ENCODE results near the gene PLA2G1B.
"Not testable (repeated sequence)": the region's sequence is repeated elsewhere in the genome, so short reads cannot be mapped to it uniquely, and the experiment has no call there.

PLA2G1B gene

DNA sequence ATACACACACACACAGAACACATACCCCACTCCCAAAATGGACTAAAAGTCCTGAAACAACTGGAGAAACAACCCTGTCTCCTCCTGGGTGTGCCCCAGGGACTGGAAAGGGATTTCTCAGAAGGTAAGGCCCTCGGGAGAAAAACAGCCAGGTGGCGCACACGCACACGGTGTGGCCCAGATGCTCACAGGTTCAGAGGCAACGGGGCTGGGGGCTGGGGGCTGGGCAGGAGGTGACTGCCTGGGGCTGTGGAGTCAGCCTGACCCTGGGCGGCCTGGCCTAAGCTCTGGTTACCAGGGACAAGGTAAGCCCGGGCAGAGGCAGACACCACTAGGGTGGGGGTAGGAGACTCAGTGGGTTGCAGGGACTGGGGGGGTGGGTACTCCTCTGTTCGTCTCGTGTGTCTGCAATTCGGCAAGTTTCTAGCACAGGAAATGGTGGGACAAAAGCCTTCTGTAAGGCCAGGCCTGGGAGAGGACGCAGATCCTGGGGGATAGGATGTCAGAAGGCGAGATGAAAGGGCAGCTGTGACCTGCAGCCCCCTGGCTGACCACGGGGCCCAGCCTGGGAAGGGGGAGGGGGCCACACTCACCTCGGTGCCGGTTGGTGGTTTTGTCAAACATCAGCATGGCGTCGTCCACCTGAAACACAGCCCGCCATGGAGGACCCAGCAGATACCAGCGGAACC, 31.0 kb upstream of the PLA2G1B start:
- DNase-seq, result no peak

GRCh38 chr12:120357104-120357503, 29.5 kb upstream of the PLA2G1B start:
- no peak for DNase-seq

- peak; percentile 36 to 66 (median 57) for DNase-seq
These were observed 29.0 kb upstream of the PLA2G1B start for GRCh38 chr12:120356567-120357030.

DNA sequence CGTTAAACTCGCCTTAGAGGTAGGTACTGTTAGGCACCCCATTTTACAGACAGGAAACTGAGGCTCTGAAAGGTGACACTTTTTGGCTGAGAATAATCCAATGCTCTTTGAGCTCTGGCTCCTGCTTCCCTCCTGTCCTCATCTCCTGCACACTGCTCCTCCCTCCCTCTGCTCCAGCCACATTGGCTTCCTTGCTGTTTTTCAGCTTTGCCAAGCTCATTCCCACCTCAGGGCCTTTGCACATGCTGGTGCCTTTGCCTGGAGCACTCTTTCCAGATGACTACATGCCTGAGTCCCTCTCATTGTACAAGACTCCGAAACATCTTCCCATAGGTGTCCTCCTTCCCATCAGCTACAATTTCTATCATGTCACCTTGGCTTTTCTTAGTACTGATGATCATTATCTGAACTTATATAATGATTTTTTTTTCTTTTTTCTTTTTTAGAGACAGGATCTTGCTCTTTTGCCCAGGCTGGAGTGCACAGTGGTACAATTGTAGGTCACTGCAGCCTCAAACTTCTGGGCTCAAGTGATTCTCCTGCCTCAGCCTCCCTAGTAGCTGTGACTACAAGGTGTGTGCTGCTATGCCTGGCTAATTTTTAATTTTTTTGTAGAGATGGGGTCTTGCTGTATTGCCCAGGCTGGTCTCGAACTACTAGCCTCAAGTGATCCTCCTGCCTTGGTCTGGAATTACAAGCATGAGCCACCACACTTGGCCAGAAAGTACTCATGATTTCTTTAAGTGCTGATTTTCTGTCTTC, 26.2 kb upstream of the PLA2G1B start:
- no peak for DNase-seq

DNA sequence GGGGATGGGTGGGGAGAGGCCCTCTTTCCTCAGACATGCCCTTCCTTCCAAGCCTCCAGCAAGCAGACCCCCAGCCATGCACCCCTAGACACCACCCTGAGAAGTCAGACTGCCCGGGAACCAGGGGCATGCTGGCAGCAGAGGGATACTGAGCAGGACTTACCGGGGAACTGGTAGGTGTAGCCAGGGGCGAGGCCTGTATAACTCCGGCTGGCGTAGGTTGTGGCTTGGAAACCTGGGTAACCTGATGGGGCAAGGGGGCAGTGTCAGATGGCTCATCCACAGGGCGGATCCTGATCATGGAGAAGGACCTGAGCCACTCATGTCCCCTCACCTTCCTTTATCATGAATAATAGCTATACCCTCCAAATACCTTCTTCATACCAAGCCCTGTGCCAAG, 25.6 kb upstream of the PLA2G1B start:
- DNase-seq, result no peak

DNA sequence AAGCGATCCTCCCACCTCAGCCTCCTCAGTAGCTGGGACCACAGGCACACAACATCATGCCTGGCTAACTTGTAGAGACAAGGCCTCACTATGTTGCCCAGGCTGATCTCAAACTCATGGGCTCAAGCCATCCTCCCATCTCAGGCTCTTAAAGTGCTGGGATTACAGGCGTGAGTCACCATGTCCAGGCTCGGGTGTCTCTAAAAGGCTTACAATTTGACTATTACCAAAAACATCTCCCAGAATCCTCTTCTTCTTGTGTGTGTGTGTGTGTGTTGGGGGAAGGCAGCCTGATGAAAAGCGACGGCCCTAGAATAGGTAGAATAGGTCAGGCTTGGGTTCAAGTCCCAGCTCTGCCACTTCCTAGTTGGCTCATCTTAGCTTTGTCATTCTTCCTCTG, 24.5 kb upstream of the PLA2G1B start:
- no peak for DNase-seq

DNA sequence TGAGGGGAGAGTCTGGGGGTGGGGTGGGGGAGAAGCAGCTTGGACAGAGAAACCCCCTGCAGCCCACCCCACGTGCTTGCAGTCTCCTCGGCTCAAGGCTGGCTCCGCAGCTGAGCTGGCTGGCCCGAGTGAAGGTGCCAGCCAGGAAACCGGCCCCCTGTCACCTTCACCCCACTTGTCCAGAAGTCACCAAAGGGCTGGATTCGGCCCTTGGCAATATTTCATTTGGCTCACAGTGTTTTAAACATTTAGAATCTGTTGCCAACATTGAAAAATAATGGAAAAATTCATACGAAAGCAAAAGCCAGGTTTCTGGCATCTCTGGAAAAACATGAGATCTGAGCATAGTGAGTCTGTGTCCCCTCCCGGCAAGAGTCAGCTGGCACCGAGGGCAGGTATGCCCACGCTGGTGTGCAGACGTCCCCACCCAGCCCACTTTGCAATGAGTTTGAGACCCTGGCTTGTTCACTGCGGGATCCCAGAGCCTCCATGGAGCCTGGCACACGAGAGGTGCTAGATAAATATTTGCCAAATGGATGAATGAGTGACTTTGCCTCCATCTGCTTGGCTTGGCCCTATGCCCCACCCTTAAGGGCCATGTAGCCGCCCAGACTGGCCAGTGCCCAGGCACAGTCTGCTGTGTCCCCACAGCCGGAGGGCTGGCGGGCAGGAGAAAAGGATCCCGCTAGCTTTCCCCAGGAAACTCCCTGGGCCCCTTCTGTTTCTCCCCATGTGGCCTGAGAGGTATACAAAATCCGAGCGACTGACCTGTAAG, 23.2 kb upstream of the PLA2G1B start:
- DNase-seq, result no peak

- no peak for DNase-seq
These were observed 20.2 kb upstream of the PLA2G1B start for GRCh38 chr12:120347766-120348165.

DNA sequence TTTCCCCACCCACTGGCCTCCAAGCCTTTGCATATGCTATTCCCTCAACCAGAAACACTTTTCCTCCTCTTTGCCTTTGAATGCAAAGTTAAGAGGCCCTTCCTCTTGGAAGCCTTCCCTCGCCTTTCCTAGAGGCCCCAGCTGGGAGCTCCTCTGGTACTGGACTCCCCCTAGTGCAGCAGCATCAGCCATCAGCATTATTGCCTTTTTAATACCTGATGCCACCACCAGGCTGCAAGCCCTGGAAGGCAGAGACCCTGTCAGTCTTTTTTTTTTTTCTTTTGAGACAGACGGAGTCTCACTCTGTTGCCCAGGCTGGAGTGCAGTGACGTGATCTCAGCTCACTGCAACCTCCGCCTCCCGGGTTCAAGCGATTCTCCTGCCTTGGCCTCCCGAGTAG, 19.1 kb upstream of the PLA2G1B start:
- no peak for DNase-seq

- DNase-seq, result no peak
These were observed 18.5 kb upstream of the PLA2G1B start for GRCh38 chr12:120346031-120346430.

GRCh38 chr12:120343692-120344091, 16.1 kb upstream of the PLA2G1B start:
- no peak for DNase-seq

DNA sequence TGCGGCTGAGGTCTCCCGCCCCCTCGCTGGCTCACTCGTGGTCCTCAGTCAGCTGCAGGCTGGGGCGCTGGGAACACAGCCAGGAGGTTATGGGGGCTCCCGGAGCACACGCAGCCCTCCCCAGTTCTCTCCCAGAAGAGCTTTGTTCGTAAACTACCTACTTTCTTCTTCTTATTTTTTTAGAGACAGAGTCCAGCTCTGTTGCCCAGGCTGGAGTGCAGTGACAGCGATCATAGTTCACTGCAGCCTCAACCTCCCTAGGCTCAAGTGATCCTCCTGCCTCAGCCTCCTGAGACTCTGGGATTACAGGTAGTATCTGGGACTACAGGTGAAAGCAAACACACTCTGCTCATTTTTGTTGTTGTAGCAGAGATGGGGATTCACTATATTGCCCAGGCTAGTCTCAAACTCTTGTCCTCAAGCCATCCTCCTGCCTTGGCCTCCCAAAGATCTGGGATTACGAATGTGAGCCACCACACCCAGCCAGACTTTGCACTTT, 15.5 kb upstream of the PLA2G1B start:
- no peak for DNase-seq

- no peak for DNase-seq
These were observed 14.8 kb upstream of the PLA2G1B start for GRCh38 chr12:120342175-120343038.

- DNase-seq, result no peak
These were observed 11.7 kb upstream of the PLA2G1B start for GRCh38 chr12:120339256-120339655.

- DNase-seq, result no peak
These were observed 10.2 kb upstream of the PLA2G1B start for GRCh38 chr12:120337730-120338129.

DNA sequence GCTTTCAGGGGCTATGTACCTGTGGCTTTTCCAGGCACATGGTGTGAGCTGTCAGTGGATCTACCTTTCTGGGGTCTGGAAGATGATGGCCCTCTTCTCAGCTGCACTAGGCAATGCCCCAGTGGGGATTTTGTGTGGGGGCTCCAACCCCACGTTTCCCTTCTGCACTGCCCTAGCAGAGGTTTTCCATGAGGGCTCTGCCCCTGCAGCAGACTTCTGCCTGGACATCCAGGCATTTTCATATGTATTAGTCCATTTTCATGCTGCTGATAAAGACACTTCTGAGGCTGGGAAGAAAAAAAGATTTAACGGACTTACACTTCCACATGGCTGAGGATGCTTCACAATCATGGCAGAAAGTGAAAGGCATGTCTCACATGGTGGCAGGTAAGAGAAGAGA, 8.8 kb upstream of the PLA2G1B start:
- not testable (repeated sequence) for DNase-seq

- DNase-seq, result peak in 2 of 4 experiments; percentile 4 to 12
These were observed 7.9 kb upstream of the PLA2G1B start for GRCh38 chr12:120335447-120335846.

DNA sequence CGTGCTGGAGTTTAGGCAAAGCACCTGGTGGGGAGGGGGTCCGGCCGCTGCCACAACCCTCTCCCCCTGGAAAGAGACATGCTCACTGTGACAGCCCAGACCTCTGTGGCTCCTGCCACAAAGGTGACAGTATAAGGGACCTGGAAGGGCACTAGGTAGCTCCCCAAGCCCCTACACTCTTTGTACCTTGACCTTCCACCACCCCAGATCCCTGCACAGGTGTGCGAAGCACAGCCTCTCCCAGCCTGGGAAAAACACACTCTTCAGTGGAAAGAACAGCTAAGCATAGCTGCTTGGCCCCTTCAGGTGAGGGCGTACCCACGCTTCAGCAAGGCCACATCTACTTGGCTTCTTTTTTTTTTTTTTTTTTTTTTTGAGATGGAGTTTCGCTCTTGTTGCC, 4.9 kb upstream of the PLA2G1B start:
- DNase-seq, result no peak

DNA sequence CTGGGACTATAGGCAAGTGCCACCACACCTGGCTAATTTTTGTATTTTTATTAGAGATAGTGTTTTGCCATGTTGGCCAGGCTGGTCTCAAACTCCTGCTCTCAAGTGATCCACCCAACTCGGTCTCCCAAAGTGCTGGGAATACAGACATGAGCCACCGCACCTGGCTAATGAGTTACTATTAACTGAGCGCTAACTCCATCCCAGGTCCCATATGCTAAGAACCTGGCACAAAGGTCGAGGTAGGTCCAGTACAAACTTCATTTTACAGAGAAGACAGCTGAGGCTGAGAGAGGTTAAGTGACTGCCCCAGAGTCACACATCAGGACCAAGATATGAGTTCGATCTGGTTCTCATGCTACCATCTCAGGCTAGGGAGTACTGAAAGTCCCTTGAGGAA, 4.5 kb upstream of the PLA2G1B start:
- no peak for DNase-seq

GRCh38 chr12:120331390-120331789, 3.8 kb upstream of the PLA2G1B start:
- no peak for DNase-seq

GRCh38 chr12:120328228-120328627, 649 bp upstream of the PLA2G1B start:
- DNase-seq, result no peak

DNA sequence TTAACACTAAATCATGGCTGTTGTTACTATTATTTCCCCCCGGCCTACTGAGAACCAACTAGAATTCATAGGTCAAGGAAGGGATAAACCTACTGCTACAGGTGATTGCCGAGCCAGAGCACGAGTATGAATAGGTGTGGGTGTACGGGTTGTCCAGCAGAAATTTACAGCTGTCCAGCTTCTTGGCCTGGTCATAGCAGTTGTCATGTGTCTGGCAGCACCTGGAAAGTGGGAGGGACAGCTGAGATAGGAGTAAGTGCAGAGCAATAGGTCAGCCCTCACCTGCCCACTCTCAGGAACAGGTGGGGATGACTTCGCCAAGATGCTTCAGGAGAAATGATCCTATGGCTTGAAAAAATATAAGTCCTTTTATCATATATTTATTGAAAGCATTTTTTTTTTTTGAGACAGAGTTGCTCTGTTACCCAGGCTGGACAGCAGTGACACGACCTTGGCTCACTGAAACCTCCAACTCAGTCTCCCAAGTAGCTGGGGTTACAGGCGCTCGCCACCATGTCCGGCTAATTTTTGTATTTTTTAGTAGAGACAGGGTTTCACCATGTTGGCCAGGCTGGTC, 2.6 kb downstream of the PLA2G1B start:
- no peak for DNase-seq

Data from activated naive CD4-positive, alpha-beta T cell (primary cell).